ENCODE measurements around the gene MPRIP.

Gene MPRIP

DNA sequence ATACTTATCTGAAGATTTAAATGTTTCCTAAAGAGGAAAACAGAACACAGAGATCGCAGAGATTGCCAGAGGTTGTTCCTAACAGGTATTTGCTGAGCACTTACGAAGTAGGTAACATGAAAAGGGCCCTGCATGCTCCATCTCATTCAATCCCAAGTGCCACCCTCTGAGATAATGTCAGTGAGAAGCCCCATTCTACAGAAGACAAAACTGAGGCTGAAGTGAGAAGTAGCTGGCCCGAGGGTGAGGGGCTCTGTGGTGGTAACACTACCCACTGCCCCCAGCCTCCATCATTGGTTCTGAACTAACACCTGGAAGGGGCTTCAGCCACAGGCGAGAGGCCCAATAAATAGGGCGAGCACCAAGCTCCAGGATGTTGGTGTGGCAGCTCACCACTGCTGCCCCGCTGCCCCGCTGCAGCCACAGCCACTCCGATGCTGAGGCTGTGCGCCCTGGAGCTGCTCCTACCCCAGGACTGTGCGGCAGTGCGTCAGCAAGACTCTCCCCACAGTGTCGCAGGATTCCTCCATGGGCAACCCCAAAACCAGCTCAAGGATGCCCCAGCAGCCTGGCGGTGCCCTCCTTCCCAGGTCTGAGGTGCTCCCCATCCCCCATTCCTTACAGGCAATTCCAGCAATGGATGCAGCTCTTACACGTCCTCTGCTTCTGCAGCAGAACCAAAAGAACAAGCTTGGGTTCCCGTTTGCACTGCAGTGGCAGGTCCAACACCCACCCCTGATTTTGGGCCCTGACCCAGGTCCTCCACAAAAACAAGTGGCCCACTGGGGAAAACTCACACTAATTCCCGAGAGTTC lies 184.4 kb downstream of the MPRIP start:
- DNase-seq = no peak

DNA sequence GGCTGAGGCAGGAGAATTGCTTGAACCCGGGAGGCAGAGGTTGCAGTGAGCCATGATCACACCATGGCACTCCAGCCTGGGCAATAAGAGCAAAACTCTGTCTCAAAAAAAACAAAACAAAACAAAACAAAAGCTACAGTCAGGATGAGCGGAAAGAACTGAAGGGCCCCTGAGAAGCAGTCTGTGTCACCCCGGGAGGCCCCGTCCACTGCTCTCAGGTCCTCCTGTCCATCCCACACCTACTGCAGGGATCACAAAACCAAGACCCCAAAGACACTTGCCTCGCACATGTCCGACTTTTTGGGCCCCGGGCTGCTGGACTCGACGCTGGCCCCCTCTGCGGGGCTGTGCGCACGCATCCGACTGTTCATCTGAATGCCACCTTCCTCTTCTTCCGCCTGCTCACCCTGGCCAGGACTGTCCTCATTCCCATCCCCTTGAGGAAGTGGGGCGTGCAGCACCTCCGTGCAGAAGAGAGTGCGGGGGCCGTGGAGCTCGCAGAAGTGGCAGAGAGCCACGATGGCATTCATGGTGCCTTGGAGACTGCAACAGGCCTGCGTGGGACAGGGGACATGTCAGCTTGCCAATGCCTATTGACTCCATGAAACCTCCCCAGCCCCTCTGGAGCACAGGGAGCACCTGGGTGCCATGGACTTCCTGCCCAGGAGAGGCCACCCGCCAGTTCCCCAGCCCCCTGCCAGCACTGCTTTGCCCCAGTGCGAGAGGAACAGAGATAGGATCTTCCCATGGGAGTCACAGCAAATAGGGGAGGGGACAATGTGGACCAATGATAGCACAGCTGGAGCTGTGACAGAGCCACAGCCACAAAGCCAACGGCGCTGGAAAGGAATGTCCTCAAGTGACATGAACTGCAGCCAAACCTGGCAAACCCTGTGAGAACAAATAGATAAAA lies 185.6 kb downstream of the MPRIP start:
- DNase-seq = no peak

GRCh38 chr17:17228521-17229279 lies 186.4 kb downstream of the MPRIP start:
- DNase-seq = no peak

DNA sequence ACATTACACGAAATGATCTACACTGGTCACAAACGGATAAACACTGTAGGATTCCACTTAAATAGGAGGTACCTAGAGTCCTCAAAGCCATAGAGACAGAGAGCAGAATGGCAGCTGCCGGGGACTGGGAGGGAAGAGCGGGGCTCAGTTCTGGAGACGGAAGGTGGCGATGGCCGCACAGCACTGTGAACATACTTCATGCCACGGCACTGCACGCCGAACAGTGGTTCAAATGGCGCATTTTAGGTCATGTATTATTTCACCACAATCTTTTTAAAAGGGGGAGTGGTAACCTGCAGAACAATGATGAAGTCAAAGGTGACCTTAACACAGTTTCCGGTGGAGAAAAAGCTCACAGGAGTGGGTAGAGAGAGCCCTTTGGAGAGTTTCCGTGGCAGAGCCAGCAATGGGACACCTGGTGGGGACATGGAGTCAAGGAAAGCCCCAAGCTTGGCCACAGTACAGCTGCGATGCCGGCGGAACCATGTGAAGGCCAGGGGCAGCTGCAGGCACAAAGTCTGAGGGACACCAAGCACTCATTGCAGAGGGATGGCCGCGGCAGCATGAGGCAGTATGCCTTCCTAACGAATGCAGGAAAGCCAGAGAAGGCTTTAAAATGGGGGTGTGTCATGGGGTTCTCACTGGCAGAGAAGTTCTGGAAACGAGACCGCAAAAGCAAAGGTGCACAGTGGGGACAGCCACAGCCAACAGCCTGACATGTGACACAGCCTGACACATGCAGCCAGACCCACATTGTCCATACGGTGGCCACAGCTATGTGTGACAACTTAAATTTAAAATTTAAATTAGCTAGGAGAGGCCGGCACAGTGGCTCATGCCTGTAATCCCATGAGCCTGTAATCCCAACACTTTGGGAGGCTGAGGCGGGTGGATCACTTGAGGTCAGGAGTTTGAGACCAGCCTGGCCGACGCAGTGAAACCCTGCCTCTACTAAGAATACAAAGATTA lies 187.4 kb downstream of the MPRIP start:
- DNase-seq = no peak

DNA sequence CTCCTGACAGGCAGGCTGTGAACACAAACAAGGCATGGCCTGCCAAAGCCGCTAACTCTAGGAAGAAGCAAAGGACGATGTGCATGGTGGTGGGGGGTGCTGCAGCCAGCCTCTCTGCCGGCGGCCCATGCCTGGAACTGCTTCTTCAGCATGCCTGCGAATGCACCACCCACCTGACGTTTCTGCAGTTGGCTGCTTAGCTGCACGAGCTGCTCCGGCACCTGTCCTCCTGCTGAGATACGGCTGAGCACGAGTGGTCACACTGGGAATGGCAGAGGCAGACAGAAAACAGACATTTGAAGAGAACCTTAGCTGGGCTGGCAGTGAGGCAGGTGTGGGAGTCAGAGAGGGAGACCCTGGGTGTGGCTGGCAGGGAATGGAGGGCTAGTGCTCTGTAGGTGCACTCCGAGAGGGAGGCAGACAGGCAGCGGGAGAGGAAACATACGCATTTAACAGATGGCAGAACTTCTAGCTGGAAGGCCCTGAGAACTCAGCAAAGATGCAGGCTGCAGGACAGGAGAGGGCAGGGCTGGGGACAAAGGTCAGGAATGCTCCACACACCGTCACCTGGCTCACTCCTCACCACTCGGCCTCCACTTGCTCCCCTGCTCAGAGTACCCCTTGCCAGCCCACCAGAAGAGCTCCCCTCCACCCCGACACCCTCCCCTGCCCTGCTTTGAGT lies 189.5 kb downstream of the MPRIP start:
- DNase-seq = no peak

- no peak for DNase-seq
These were observed 190.0 kb downstream of the MPRIP start for GRCh38 chr17:17232303-17232621.

GRCh38 chr17:17235212-17236174 lies 193.2 kb downstream of the MPRIP start:
- no peak for DNase-seq

- DNase-seq = no peak
These were observed 194.2 kb downstream of the MPRIP start for GRCh38 chr17:17236295-17237025.

DNA sequence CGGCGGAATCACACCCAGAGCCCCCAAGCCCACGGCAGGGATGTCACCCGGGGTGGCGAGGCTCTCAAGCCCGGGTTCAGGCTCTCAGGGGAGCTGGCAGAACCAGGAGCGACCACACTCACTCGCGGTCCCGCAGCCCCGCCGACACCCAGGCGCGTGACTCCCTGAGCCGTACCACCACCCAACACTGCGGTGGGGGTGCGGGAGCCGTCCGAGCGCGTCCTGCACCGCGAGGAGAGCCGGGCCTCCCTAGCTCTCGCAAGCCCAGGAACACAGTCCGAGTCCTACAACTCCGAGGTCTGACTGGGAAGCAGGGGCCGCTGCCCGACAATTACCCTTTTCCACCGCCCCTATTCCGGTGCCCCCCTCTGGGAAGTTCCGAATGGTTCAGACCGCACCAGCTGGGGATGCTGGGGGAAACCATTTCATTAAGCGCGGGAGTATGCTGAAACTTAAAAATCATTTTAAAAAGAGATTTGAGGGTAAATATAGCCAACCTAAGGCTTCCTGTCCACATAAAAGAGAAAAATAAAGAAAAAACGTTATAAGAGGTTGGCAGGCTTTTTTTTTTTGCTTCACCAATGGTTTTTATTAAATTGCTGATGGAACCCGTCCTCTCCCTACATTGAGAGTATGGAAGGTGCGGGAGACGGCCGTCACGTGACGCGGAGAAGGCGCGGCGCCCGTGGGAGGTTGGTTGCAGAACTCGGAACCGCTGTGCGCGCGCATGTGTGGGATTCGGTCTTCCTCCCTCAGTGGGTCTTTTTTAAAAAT lies 195.0 kb downstream of the MPRIP start, which contains the start of gene FLCN:
Gene FLCN (minus strand): TSS at position 143 of the 774 bp plus-strand sequence. CDS start 9,031 bp downstream, outside the sequence.
- peak; percentile 73 for DNase-seq

DNA sequence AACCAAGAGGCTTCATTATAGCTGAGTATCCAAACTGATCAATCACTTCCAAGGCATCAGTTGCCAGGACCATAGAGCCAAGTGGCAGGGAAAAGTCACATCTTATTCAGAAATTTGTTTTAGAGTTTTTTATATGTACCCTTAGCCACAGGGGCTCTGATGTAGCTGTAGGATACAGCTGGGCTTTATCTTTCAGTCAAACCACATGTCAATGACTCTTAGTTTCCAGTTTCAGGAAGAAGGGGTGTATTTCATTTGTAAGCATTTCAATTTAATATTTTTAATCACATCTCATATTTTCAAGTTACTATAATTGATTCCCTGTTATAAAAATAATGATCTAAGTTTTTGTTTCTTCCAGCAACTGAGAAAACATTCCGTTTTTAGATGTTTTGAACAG lies 197.6 kb downstream of the MPRIP start:
- DNase-seq = no peak

GRCh38 chr17:17241656-17242055 lies 199.4 kb downstream of the MPRIP start:
- no peak for DNase-seq

DNA sequence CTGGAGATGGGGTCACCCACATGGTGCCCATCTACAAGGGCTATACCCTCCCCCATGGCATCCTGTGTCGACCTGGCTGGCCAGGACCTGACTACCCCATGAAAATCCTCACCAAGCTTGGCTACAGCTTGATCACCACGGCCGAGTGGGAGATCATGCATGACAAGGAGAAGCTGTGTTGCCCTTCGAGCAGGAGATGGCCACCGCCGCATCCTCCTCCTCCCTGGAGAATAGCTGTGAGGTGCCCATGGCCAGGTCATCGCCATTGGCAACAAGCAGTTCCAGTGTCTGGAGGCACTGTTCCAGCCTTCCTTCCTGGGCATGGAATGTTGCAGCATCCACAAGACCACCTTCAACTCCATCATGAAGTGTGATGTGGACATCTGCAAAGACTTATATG lies 200.0 kb downstream of the MPRIP start:
- no peak for DNase-seq
